CD4-positive, alpha-beta memory T cell (primary cell): ENCODE measurements around the gene IL17RC. TPM values are rescaled to one million over a fixed set of nuclear protein-coding genes. Genes with fewer than 3 reads are reported as not detected.
A peak's percentile ranks its signal among the peaks of the same experiment; 100 is the strongest.

Experiments
- CTCF ChIA-PET: fragments of 350-600 bp; sonication (Branson Sonifier 250); formaldehyde crosslinking; loops from one replicate; lab custom pipeline; 2021; ENCODE audit warnings: inconsistent platforms; ENCODE audit not compliant: partially characterized antibody; lab: Charles Lee
- POLR2A ChIA-PET: fragments of 350-600 bp; sonication (Branson Sonifier 250); formaldehyde crosslinking; loops from one replicate; lab custom pipeline; 2021; ENCODE audit not compliant: partially characterized antibody; lab: Charles Lee
- DNase-seq, 5 donors: peaks; one replicate each; pipeline versions ENCODE4 v3.0.0 to v3.0.0-alpha.2; 2020 to 2022; ENCODE audit warnings: mixed read lengths in 1 of 5
- H3K27ac ChIP-seq: one replicate; pipeline ENCODE4 v1.7.0; 2013; ENCODE audit warnings: low read depth, low read length
- H3K27me3 ChIP-seq: 2 replicates; pipeline ENCODE4 v1.7.0; 2013; ENCODE audit warnings: mild to moderate bottlenecking, low read length, moderate library complexity; ENCODE audit not compliant: insufficient read depth
- H3K36me3 ChIP-seq: 2 replicates; pipeline ENCODE4 v1.7.0; 2013; ENCODE audit warnings: mild to moderate bottlenecking, low read length, moderate library complexity; ENCODE audit not compliant: insufficient read depth
- H3K4me1 ChIP-seq: 2 replicates; pipeline ENCODE4 v1.7.0; 2013; ENCODE audit warnings: mild to moderate bottlenecking, low read length, moderate library complexity; ENCODE audit not compliant: insufficient read depth
- H3K4me3 ChIP-seq, 2 donors: one replicate each; pipeline ENCODE4 v1.7.0; 2013; ENCODE audit warnings: low read length in 2 of 2, mild to moderate bottlenecking in 1 of 2
- H3K9me3 ChIP-seq, 2 donors: one replicate each; pipeline ENCODE4 v1.7.0; 2013; ENCODE audit warnings: low read length in 2 of 2, control low read depth in 1 of 2; ENCODE audit not compliant: control insufficient read depth in 1 of 2
- H3K27ac Mint-ChIP-seq, 7 donors: one replicate each; pipeline ENCODE4 v1.8.0; 2020 to 2021; ENCODE audit warnings: mixed read lengths in 7 of 7, mild to moderate bottlenecking in 6 of 7, inconsistent platforms in 3 of 7, moderate library complexity in 3 of 7
- H3K27me3 Mint-ChIP-seq, 2 donors: one replicate each; pipeline ENCODE4 v1.8.0; 2020 to 2021; ENCODE audit warnings: mixed read lengths in 2 of 2
- H3K36me3 Mint-ChIP-seq, 2 donors: one replicate each; pipeline ENCODE4 v1.8.0; 2020 to 2021; ENCODE audit warnings: mixed read lengths in 2 of 2, inconsistent platforms in 1 of 2, mild to moderate bottlenecking in 1 of 2
- H3K4me1 Mint-ChIP-seq, 4 donors: one replicate each; pipeline ENCODE4 v1.8.0; 2020 to 2021; ENCODE audit warnings: mixed read lengths in 4 of 4, mild to moderate bottlenecking in 1 of 4
- H3K4me3 Mint-ChIP-seq, 8 donors: one replicate each; pipeline ENCODE4 v1.8.0; 2020 to 2021; ENCODE audit warnings: mixed read lengths in 8 of 8, mild to moderate bottlenecking in 7 of 8, moderate library complexity in 6 of 8, inconsistent platforms in 3 of 8
- H3K9me3 Mint-ChIP-seq, 8 donors: one replicate each; pipeline ENCODE4 v1.8.0; 2020 to 2021; ENCODE audit warnings: mixed read lengths in 8 of 8, mild to moderate bottlenecking in 5 of 8, inconsistent platforms in 3 of 8, moderate library complexity in 1 of 8
- intact Hi-C: fragments of 100-400 bp; cut with micrococcal nuclease; formaldehyde crosslinking; loops from one replicate; pipeline ENCODE4 v1.15.1; 2023
- polyA plus RNA-seq, 2 donors: library from polyadenylated mRNA; unstranded; fragments of 300-500 nt; fragmentation: Illumina TruSeq; gene quantifications; one replicate each; pipeline ENCODE4 v1.2.3, GENCODE V29; 2021
- total RNA-seq, 2 experiments: library from RNA; stranded (reverse); gene quantifications; one replicate each; pipeline ENCODE4 v1.2.3, GENCODE V29; 2021

Gene IL17RC
- total and polyA plus RNA-seq, 4 experiments from 2014 or later: 0.61 to 8.4 (median 3.4) TPM

DNA sequence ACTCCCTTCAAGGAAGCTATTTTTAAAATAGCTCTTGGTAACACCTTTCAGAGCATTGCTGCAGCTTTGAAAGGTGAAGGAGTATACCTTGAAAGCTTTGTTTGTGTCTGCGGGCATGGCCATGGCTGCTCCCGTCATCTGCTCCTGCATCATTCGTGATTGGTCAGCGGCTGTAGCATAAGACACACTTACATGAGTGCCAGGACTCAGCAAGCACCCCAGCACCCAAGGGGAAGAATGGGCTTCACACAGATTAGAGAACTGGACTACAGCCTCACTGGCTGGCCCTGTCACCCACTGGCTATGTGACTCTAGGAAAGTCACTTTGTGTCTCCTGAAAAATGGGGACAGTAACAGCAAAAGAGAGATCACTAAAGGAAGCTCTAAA lies 52.7 kb downstream of the IL17RC start:
- Mint-ChIP-seq H3K9me3 (peaks cover 0 to 5% (median 0%) of the 10 kb centered on the region in 8 donors), H3K27ac (no peak overlapping the region), H3K27me3 (no peaks in the 10 kb centered on the region), H3K36me3 (peaks cover 52 to 64% of the 10 kb centered on the region in 2 donors), H3K4me1 (no peaks in the 10 kb centered on the region), H3K4me3 (no peak overlapping the region)
- intact Hi-C loops: no loop called here
- Histone ChIP-seq H3K36me3 (peaks cover 60% of the 10 kb centered on the region), H3K4me1 (no peaks in the 10 kb centered on the region), H3K27me3 (no peaks in the 10 kb centered on the region), H3K4me3 (no peak overlapping the region), H3K9me3 (no peaks in the 10 kb centered on the region), H3K27ac (no peak overlapping the region)
- CTCF ChIA-PET: interaction anchor here (1.4 kb wide), 1 partner anchor 13 kb away, joined by 4 read pairs; no protein-coding TSS in a partner anchor
- POLR2A ChIA-PET: no interaction called here
- no peak for DNase-seq

DNA sequence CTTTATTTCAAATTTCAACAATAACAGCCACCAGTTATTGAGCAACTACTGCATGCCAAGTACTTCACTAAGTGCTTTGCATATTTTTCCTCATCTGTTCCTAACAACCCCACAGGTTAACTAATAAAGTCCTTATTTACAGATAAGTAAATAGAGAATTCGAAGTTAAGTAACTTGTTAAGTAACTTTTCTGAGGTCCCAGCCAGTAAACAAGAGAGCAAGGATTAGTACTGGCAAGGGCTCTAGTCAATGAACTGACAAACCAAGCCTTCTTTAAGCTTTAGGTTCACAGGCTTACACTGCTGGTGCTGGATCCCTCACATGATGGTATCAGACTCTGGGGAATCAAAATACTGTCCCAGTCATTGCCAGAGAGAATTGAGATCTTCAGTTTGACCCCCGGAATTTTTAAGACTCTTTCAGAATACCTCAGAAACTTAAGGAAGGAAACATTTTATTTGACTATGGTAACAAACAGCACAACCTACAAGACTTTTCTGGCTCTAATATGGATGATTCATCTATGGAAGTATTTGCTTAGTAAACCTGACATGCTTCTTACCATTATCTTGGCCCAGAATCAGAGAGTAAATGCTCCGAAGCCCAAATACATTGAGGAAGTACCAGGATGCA lies 53.2 kb downstream of the IL17RC start:
- no peak overlapping the region for H3K27ac ChIP-seq
- Mint-ChIP-seq H3K27me3 (no peaks in the 10 kb centered on the region), H3K4me1 (no peaks in the 10 kb centered on the region), H3K27ac (no peak overlapping the region), H3K36me3 (peaks cover 52 to 66% of the 10 kb centered on the region in 2 donors), H3K4me3 (no peak overlapping the region), H3K9me3 (peaks cover 0 to 5% (median 0%) of the 10 kb centered on the region in 8 donors)
- intact Hi-C loops: no loop called here
- H3K36me3 ChIP-seq: peaks cover 63% of the 10 kb centered on the region
- no peak overlapping the region for H3K4me3 ChIP-seq
- no peaks in the 10 kb centered on the region for H3K4me1 ChIP-seq
- no peaks in the 10 kb centered on the region for H3K9me3 ChIP-seq
- POLR2A ChIA-PET: no interaction called here
- no peak for DNase-seq
- CTCF ChIA-PET: interaction anchor here (1.4 kb wide), 1 partner anchor 12 kb away, joined by 4 read pairs; no protein-coding TSS in a partner anchor
- no peaks in the 10 kb centered on the region for H3K27me3 ChIP-seq

DNA sequence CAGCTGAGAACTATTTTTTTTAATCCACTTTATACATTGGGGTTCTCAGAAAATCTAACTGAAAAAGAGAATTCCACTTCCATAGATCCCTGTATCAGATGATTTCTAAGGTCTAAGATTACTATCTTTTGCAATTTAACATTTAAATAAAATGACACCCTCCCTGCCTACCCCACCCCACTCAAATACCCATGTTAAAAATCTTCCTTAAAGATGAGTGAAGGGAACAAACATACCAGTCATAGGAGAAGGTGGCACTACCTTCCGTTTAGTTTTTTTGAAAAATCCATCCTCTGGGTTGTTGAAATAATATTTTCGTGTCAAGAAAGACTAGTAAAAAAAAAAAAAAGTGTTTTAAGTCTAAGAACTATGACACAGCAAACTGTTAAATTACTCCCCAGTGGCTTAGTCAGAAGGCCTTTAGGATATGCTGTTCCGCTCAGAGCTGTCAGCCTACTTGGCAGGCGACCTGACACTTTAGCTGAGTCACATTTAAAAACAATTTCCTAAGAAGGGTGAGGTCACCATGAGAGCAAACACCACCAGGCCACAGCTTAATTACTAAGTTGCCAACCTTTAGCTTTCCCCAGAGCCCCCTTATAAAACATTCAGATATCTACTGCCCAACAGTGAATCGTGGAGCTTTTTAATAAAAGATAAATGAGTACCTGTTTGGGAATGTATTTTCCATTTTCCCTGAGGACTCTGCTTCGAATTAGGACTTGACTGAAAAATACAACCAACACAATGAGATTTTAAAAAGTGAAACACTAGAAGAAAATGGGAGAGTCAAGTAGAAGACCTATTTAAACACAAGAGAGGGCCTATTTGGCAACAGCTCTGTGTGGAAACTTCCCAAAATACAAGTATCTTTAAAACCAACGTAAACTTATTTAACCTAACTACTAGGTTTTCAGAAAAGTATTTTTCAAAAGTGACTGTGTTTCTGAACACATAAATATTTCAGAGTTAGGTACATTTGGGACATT lies 60.1 kb downstream of the IL17RC start:
- peak overlapping the region in 1 of 7 donors; percentile 10 for H3K27ac Mint-ChIP-seq

DNA sequence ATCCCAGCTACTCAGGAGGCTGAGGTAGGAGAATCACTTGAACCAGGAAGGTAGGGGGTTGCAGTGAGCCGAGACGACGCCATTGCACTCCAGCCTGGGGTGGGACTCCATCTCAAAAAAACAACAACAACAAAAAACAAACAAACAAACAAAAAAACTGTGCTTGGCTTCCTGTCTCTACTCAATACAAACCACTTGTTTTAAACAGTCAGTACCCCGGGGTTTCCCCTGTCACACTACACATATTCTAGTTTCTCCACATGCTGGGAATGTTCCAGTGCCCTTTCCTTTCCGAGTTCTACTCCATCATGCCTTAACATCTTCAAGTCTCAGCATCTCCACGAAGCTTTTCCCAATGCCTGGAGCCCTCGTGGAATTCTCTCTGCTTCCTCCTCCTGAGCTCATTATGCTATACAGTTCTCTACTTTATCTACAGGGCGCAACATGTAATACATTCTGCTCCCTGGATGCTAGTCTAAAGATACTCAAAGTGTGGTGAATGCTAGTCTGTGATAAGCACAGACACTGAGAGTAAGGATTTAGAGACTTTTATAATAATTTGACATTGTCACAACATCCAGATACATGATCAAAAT lies 61.9 kb downstream of the IL17RC start:
- peaks cover 4% of the 10 kb centered on the region for H3K4me1 ChIP-seq
- H3K27me3 Mint-ChIP-seq: no peaks in the 10 kb centered on the region
- peaks cover 25% of the 10 kb centered on the region for H3K36me3 ChIP-seq
- H3K4me3 ChIP-seq: no peak overlapping the region
- H3K4me3 Mint-ChIP-seq: no peak overlapping the region
- H3K27me3 ChIP-seq: no peaks in the 10 kb centered on the region
- no peaks in the 10 kb centered on the region for H3K9me3 ChIP-seq
- peak overlapping the region in 4 of 7 donors; percentile 44 to 75 (median 64) for H3K27ac Mint-ChIP-seq
- no peaks in the 10 kb centered on the region for H3K9me3 Mint-ChIP-seq
- peaks cover 21 to 49% of the 10 kb centered on the region in 2 donors for H3K36me3 Mint-ChIP-seq
- H3K27ac ChIP-seq: no peak overlapping the region
- intact Hi-C loops: no loop called here
- ChIA-PET POLR2A (interaction anchor here (2.0 kb wide), 1 partner anchor 8 kb away, joined by 6 read pairs; the partner anchor contains the start of gene EMC3), CTCF (no interaction called here)
- no peak for DNase-seq
- H3K4me1 Mint-ChIP-seq: peaks cover 10 to 17% (median 15%) of the 10 kb centered on the region in 4 donors

More for the DNA sequence above, 60.1 kb downstream of the IL17RC start:
- Histone ChIP-seq H3K4me3 (no peak overlapping the region), H3K27me3 (no peaks in the 10 kb centered on the region), H3K36me3 (peaks cover 37% of the 10 kb centered on the region), H3K4me1 (peaks cover 4% of the 10 kb centered on the region), H3K9me3 (no peaks in the 10 kb centered on the region), H3K27ac (no peak overlapping the region)
- POLR2A ChIA-PET: interaction anchor here (2.0 kb wide), 1 partner anchor 10 kb away, joined by 6 read pairs; the partner anchor contains the start of gene EMC3
- CTCF ChIA-PET: interaction anchor here (1.1 kb wide), 1 partner anchor 44 kb away, joined by 3 read pairs; no protein-coding TSS in a partner anchor
- no peaks in the 10 kb centered on the region for H3K27me3 Mint-ChIP-seq
- peaks cover 0 to 3% (median 0%) of the 10 kb centered on the region in 8 donors for H3K9me3 Mint-ChIP-seq
- no peak for DNase-seq
- H3K4me1 Mint-ChIP-seq: peaks cover 6 to 12% (median 9%) of the 10 kb centered on the region in 4 donors
- intact Hi-C loops: no loop called here
- H3K36me3 Mint-ChIP-seq: peaks cover 29 to 52% of the 10 kb centered on the region in 2 donors
- H3K4me3 Mint-ChIP-seq: no peak overlapping the region

DNA sequence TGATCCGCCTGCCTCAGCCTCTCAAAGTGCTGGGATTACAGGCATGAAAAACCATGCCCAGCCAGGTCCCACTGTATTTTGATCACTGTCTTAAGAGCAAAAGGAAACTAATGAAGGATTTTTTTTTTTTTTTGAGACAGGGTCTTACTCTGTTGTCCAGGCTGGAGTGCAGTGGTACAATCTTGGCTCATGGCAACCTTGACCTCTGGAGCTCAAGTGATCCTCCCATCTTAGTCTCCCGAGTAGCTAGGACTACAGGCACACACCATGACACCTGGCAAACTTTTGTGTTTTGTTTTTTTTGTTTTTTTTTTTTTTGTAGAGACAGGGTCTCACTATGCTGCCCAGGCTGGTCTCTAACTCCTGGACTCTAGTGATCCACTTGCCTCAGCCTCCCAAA lies 63.4 kb downstream of the IL17RC start:
- Mint-ChIP-seq H3K4me3 (no peak overlapping the region), H3K9me3 (no peaks in the 10 kb centered on the region), H3K27ac (no peak overlapping the region), H3K36me3 (peaks cover 17 to 43% of the 10 kb centered on the region in 2 donors), H3K27me3 (no peaks in the 10 kb centered on the region), H3K4me1 (peaks cover 10 to 19% (median 17%) of the 10 kb centered on the region in 4 donors)
- no peak for DNase-seq
- ChIA-PET POLR2A (no interaction called here), CTCF (interaction anchor here (0.7 kb wide), 1 partner anchor 18 kb away, joined by 3 read pairs; no protein-coding TSS in a partner anchor)
- Histone ChIP-seq H3K4me3 (no peak overlapping the region), H3K36me3 (peaks cover 16% of the 10 kb centered on the region), H3K4me1 (peaks cover 12% of the 10 kb centered on the region), H3K9me3 (no peaks in the 10 kb centered on the region), H3K27me3 (no peaks in the 10 kb centered on the region), H3K27ac (no peak overlapping the region)
- intact Hi-C loops: loop anchor here (10.0 kb wide), 1 partner anchor 305 kb away; no protein-coding TSS in a partner anchor
